Activated CD4-positive, alpha-beta T cell treated with anti-CD3 and anti-CD28 coated beads, Interleukin-10, Interleukin-2, amounts not matched to agents 100 ng/mL and 50 ng/mL, durations not matched to agents 16 hours and 8 hours (primary cell): ENCODE measurements around the gene ACTN1.

ENCODE experiments used
- DNase-seq: peaks from one replicate; pipeline ENCODE4 v3.0.0-alpha.2; 2020

The ACTN1 gene

DNA sequence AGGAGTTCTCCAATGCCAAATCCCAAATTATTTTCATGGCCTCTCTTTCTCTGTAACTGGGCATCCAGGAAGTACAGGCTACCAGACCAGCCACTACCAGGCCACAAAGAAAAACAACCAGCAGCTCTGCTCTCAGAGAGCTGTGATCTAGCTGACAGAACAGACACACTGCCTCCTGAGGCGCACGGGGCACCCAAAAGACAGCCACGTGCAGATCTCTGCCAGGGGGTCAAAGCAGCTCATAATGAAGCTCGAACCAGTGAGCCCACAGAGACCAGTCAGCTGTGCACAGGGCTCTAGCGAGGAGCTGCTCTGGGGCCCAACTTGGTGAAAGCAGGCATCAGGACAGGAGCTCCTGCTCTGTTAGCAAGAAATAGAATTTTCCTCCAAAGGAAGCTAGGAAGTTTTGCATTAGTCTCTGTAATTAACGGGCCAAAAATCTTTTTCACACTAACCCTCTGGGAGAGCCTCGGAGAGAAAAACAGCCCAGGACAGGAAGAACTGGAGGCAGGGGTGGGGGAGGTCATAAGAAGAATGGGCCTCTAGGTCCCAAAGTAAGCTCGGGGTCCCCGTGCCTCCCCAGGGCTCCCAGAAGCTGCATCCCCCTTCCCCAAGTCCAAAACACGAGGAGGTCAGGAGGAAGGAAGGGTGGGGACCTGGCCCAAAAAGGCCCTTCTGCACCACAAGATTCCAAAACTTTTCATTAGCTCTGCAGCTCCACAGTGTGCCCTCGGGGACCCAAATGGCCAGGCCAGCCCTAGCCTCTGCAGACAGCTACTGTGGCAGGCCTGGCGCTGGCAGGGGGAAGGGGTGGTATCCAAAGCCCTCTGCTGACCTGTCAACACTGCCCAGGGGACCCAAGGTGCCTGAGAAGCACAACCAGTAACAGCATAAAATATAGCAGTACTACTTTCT lies 30.2 kb downstream of the ACTN1 start:
- no peak for DNase-seq

DNA sequence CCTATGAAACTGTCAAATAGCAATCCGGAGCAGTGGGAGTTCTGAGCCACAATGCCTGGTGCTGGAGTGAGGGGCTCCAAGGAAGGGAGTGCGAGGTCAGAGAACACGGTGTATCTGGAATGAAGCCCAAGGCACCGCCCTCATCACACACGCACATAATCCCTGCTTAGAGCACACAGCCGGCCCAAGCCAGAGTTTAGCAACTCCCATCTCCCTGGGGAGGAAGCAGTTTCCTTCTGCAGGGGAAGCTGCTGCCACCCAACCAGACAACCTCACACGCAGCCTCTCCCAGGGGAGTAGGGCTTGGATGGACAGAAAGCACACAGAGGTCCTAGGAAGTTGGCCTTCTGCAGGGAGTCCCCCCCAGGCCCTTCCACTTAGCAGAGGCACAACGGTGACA lies 31.3 kb downstream of the ACTN1 start:
- no peak for DNase-seq

DNA sequence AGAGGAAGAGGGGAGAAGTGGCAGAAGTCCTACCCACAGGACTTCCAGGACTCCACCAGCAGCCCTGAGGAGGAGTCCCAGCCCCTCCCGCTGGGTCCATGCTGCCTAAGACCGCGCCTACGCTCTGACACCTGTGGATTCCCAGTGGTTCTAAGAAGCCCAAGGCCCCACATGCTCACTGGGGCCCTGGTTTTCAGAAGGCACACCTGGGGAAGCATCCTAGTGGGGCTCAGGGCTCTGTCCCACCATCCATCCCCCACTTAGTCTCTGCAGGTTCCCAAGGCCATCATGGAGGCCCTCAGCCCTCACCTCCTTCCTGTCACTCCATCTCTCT lies 32.6 kb downstream of the ACTN1 start:
- no peak for DNase-seq

DNA sequence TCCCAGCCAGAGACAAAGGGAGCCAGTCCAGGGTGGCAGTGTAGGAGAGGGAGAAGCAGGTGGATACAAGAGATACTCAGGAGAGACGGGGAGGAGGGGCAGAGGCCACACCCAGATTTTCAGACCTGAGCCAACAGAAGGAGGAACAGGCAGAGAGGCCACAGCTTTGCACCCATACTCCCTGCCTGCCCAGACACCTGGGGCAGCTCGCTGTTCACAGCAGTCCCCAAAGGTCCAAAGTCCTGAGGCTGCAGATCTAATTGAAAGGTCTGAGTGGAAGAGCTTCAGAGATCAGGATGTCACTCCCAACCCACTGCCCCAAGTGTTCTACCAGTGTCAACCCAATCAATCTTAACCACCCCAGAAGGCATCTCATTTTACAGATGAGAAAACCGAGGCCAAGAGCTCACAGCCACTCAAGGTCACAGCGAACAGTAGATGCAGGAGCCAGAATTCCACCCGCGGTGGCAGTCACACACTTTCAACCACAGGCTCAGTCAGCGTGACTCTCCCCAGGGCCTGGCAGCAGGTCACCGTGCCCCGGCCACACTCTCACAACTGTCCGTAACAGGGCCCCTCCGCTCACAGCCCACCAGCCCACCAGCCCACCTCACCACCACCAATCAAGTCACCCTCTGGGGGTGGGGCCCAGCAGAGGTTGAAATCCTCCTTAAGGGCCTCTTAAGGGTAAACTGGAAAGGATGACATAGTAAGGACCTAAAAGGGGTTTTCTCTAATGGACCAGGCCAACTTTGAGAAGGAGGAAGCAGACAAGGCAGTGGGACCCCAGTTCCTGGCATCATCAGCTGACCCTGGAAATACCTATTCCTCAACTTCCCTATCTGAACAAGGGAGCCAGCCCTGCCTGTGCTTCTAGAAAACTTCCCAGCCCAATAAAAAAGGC lies 33.3 kb downstream of the ACTN1 start:
- DNase-seq = no peak

DNA sequence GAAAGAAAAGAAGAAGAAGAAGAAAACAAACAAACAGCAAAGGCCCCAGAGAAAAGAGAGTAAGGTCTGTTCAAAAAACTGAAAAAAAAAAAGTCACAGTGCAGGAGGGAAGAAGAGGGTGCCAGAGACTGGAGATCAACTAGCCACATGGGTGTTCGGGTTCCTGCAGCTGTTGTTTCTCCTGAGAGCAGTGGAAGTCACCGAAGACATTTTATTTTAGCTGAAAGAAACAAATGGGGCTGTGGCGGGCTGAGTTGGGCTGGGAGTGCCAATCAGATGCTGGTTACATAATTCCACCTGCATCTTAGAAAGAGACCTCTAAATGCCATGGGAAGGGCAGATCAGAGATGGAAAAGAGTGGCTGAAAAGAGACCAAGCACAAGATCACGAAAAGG lies 33.9 kb downstream of the ACTN1 start:
- DNase-seq = no peak

DNA sequence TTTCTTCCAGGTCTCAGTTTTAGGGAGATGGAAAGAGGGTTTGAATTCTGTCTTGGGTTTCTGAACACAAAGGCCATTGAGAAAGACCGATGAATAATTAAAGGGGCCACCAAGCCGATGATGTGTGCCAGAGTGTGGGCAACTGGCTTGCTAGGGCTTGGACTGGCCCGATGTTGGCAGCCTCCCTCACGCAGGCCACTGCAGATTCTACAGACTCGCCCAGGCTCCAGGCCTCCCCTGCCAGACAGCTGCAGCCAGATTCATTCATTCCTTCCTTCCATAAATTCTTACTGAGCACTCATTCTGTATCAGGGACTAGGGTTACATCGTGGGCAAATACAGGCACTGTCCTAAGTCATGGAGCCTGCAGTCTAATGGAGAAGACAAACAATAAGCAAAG lies 34.9 kb downstream of the ACTN1 start:
- no peak for DNase-seq

DNA sequence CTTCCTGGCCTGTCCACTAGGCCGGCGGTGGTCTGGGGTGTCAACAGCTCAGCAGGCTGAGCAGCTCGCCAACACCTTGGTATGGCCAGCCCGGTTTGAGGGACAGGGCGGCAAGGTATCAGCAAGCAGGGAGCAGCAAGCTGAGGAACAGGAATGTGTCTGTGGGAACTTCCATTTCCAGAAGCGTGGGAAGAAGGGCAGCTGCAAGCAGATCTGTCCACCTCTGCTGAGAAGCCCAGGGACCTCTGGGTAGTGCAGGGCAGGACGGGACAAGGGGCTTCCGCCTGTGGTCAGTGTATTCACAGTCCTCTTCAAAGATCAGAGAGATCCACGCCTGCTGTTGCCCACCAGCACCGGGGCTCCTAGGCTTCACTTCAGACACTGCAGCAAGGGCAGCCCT lies 36.0 kb downstream of the ACTN1 start:
- no peak for DNase-seq

DNA sequence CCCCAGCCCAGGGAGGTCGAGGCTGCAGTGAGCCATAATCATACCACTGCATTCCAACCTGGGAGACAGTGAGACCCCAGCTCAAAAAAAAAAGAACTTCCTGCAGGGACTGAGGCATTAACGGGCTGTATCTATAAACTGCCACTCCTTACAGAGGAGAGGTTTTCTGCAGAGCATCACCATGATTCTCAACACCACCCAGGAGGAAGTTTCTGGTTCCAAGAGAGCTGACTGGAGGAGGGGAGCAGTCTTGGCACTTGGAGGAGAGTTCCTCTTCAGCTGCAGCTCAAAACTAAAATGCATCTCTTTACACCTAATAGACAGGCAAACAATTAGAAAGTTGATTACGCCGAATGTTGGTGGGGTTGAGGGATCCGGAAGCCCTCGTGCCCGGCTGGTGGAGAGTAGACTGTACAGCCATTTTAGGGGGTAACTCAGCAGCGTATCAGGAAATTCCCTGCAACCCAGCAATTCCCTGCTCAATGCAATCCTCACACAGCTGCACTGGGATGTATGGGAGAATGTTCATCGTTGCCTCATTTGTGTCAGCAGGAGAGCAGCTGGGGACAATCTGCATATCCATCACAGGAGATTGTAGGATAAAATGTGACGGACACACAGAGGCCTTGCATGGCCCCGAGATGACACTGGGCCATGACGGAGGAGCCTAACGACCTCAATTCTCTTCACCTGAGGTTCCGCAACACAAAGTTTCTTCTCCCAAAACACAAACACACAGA lies 36.6 kb downstream of the ACTN1 start:
- DNase-seq = no peak

DNA sequence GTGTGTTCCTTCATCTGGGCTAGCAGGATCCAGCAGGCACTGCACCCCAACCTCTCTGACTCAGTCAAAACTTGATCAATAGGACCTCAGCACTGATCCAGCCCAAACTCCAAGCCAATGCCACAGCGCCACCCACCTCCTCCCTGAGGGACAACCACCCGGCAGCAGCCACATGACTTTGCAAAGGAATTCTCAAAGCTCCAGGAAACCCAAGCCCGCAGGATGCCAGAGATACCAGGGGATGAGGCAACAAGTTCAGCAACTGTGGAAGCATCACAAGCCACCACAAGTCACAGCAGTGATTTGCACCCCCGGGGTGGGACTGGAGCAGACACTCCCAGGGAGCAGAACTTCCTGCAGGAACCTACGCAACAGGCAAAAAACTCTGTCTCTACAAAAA lies 37.3 kb downstream of the ACTN1 start:
- no peak for DNase-seq

DNA sequence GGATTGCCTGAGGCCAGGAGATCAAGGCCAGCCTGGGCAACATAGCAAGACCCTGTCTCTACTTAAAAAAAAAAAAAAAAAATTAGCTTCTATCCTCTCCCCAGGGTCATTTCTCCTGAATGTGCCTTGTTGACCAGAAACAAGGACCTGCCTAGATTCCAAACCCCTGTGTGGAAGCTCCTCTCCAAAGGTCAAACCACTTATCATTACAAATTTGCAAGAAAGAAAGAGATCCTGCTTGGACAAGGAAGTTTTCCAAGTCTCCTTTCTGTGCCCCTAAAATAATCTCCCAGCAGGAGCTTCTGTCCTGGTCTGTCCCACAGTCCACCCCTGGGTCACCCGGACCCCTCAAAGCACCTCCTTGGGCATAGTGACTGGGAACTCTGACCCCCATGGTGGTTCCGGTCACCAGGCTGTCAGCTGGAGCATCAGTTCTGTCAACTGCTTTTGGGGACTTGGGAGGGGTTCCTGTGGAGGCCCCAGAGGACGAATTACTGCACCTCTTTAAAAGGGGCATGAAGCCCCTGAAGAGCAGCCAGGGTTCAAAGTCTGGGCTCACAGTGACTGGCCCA lies 38.4 kb downstream of the ACTN1 start:
- DNase-seq = no peak

DNA sequence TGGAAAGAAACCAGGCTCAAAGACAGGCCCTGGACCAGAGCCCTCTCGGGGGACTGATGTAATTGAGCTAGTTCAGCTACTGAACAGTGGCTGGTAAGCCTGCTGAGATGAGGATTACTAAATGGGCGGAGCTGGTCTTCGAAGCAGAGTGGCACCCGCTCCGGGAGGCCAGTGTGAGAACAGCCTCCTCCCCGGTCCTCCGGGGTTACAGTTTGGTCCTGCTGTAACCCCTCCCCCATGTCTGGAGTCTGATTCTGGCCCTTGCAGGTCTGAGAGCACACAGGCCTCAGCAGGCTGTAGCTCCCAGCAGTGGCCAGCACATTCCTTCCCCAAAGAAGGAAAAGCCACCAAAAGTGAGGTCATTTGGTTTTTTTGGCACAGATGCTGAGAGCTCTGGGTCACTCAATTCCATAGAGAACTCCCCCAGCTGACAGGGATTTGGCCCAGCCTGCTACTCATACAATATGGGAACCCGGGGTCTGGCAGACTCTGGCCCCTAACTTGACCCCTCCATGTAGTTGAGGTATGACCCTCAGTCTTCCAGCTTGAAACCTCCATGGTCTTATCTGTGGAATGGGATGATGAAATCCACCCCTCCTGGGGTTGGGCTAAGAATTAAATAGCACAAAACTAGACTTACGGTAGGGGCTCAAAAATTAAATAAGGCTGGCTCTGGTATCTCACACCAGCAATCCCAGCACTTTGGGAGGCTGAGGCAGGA lies 39.0 kb downstream of the ACTN1 start:
- DNase-seq = no peak

DNA sequence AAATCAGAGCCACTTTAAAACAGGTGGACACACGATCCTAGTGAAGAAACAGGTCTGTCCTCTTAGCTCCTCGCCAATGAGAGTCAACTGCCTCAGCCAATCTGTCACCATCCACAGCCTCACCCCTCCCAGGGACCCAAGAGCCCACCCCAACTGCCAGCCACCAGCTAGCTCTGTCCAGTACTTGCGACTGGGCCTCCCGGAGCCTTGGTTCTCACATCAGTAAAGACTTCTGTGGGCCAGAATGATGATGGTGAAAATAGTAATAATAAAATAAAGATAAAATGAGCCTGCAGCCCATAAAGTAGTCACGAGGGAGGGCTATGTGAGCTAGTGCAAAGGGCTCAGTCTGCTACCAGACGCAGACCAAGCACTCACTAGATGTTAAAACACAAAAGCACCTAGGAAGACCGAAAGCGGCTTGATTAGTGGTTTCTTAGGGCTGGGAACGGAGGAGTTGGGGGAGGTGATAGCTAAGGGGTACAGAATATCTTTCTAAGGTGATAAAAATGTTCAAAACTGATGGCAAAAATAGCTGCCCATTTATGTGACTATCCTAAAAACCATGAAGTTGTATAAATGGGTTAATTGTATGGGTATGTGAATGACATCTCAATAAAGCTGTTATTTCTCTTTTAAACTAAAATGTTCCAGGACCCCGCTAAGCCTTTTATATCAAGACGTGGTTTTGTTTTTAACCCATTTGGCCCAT lies 39.8 kb downstream of the ACTN1 start:
- DNase-seq = no peak

DNA sequence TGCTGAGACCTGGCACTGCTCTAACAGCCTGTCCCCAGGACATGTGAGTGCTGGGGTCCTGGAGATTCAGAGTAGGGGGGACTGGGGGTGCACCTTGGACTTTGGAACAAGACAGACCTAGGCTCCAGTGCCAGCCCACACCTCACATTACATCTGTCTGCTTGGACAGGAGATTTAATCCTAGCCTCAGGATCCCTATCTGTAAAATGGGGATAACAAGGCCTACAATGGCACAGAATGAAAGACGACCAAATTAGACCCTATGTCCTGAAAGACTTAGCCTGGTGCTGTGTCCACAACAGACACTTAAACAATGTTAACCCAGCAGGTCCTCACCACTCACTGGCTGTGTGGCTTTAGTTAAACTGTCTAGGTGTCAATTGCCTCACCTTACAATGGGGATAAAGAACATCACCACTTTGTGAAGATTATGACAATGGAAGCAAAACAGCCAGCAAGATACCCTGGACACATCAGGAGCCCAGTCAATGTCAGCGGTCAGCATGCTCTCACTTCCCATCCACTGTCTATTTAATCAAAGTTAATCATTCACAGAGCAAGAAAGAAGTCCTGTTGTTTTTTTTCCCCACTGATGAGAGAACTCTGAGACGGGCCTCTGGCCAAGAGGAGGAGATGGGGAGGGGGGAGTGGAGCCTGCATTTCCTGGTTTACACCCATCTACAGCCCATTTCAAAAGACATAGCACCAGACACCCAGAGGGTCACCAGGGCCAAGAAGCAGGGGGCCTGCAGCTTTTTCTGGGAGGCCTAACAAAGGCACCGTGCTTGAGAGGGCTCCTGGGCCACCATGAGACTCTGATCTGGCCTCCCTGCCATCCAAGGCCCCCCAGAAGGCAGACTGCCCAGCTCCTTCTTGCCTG lies 40.6 kb downstream of the ACTN1 start:
- no peak for DNase-seq

DNA sequence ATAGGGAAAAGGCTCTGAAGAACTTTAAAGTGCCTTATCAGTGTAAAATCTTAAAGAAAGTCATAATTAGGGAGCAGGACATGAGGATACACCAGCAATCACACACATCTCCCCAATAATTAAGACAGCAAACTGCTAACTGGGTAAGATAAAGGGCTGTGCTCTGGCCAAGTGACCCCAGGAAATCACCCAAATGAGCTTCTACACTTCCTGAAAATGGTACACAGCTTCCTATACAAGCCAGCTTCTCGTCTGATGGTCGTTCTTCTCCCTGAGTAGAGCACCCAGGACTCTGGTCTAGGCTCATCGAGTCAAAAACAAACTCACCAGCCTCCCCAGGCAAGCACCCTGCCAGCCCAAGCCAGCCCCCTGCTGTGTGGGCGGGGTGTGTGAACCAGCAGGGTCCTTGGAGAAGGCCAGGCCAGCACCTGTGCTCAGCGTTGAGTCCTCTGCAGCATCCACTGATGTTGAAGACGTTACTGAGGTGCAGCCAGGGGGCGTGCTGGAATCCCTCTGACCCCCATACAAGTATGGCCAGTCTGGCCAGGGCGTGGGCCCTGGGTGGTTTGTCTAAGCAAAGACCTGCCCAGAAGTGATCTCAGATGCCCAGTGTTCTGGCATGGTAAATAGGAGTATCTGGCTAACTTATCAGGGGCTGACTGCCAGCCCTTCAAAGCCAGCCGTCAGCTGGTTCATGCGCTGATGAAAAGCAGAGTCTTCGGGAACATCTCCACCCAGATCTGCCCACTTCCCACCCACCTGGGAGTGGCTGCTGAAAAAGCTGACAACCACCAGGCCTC lies 41.4 kb downstream of the ACTN1 start:
- DNase-seq = no peak

DNA sequence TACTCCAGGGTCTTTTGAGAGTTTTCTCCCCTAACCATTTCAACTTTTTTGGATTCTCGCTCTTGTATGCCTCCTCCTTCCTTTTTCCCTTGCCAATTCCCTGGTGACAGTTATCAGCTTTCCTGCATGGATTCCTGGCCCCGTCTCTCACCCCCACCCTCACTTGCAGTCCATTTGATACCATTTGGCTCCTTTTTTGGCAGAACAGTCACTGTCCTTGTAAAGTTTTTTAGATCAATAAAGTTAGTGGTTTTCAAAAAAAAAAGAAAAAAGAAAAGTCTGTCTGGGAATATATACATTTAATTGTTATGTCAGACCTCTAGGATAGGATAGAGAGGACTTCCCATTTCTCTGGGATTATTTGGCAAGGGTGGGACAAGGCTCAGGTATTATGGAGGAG lies 42.1 kb downstream of the ACTN1 start:
- DNase-seq = no peak

DNA sequence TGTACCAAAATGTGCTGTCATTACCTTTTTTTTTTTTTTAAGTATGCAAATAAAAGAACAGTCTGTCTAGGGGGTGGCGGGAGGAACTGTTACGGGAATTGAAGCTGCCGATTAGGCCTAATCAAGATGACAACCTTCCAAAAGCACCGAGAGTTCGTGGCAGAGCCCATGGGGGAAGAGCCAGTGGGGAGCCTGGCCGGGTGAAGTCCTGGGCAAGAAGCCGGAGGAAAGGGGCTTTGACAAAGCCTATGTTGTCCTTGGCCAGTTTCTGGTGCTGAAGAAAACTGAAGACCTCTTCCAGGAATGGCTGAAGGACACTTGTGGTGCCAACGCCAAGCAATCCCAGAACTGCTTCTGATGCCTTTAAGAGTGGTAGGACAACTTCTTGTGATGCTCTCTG lies 42.6 kb downstream of the ACTN1 start:
- no peak for DNase-seq

DNA sequence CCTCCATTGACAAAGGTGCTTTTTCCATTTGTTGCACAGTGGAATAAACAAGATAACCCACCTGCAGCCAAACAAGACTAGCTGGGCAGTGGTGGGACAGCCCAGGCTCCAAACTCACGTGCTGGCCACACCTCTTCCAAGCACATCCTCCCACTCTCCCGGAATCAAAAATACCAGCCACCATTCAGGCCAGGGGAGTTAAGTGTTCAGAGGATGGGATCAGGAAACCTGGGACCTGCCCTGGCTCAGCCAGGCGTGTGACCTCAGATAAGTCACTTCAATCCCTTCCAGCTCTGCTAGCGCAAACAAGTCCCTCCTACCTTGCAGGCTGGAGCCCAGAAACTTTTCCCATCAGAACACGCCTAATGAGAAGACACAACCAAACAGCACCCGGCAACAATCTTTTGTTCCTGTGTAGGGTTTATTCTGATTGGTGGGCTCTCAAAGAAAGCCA lies 43.3 kb downstream of the ACTN1 start:
- DNase-seq = no peak

DNA sequence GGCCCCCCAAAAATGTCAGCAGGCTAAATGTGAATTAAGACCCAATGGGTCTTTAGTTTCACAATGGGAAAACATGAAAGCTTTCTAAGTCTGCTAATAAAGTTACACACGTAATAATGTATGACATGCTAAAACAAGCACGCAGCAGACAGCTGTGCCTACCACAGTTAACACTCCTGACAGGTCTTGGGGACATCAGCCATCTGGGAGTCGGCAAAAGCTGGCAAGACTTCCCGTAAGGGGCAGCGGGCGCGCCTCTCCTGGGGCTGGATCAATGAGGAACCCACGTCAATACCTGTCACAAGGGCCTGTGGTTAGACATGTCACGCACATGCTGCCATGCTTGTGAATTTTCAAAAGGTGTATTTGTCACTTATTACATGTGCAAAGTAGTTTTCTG lies 45.0 kb downstream of the ACTN1 start:
- DNase-seq = no peak

DNA sequence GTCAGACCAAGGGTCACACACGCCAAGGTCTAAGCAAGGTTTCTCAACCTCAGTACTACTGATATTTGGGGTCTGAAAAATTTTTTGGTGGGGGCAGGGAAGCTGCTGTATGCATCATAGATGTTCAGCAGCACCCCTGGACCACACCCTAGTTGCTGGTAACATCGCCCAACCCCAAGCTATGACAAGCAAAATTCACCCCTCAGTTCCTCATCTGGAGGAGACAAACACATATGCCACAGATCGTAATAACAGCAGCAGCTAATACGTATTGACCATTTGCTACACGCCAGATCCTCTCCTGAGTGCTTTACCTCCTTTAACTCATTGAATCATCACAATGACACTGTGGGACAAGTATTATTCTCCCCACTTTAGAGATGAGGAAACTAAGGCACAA lies 46.4 kb downstream of the ACTN1 start:
- DNase-seq = no peak

DNA sequence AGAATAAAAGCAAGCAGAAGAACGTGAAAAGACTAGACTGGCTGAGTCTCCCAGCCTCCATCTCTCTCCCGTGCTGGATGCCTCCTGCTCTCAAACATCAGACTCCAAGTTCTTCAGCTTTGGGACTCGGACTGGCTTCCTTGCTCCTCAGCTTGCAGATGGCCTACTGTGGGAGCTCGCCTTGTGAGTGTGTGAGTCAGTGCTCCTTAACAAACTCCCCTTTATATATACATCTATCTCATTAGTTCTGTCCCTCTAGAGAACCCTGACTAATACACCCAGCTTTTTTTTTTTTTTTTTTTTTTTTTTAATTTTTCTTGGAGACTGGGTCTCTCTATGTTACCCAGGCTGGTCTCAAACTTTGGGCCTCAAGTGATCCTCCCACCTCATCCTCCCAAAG lies 46.9 kb downstream of the ACTN1 start:
- DNase-seq = no peak
